GM12874 (cell line): ENCODE data around the gene TBC1D8.

Experiments used
- TF ChIP-seq, protein P1 (sequence below): IDR thresholded peaks from 2 replicates; pipeline ENCODE4 v1.5.1; 2011; ENCODE audit warnings: low read depth, mild to moderate bottlenecking, control low read depth, low read length, moderate library complexity; ENCODE audit not compliant: insufficient read depth

Gene TBC1D8

DNA sequence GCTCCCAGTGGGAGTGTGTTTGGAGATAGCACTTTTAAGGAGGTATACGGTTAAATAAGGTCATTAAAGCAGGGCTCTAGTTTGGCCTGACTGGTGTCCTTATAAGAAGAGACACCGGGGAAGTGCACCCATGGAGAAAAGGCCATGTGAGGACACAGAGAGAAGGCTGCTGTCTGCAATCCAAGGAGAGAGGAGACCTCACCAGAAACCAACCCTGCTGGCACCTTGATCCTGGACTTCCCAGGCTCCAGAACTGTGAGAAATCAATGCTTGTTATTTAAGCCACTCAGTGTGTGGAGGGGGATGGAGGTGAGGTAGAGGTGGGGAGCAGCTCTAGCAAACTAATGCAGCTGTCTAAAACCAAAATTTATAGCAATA lies 87.1 kb downstream of the TBC1D8 start:
- TF ChIP-seq, protein P1, sequence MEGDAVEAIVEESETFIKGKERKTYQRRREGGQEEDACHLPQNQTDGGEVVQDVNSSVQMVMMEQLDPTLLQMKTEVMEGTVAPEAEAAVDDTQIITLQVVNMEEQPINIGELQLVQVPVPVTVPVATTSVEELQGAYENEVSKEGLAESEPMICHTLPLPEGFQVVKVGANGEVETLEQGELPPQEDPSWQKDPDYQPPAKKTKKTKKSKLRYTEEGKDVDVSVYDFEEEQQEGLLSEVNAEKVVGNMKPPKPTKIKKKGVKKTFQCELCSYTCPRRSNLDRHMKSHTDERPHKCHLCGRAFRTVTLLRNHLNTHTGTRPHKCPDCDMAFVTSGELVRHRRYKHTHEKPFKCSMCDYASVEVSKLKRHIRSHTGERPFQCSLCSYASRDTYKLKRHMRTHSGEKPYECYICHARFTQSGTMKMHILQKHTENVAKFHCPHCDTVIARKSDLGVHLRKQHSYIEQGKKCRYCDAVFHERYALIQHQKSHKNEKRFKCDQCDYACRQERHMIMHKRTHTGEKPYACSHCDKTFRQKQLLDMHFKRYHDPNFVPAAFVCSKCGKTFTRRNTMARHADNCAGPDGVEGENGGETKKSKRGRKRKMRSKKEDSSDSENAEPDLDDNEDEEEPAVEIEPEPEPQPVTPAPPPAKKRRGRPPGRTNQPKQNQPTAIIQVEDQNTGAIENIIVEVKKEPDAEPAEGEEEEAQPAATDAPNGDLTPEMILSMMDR: no peak

DNA sequence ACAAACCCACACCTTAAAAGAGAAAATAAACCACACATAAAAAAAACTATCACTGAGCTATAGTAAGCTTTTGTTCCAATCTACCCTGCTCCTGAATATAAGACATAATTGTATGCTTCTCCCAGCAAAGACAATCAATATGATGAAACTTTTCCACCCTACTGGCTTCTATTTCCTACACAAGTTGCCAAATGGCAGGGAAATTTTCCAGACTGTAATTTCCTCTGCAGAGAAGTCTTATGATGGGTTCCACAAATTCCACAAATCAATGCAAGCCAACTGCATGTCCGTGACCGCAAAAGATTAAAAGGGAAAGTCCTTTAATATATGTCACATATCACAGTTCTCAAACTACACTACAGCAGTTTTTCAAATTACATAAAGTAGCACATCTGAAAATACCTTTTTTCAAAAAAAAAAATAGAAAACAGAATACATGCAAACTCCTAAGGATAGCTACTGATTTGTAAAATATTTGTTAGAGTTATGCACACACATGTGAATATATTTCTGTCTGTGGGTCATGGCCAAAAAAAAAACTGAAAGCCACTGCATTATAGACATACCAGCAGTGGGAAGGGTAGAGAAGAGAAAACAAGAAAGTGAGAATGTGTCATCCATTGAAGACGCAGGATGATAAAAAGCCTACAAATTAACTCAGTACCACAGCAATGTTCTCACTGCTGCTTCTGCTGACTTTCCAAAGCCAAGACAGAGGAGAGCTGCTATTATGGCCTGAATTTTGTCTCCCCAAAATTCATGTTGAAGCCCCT lies 87.6 kb downstream of the TBC1D8 start:
- TF ChIP-seq, protein P1: no peak

DNA sequence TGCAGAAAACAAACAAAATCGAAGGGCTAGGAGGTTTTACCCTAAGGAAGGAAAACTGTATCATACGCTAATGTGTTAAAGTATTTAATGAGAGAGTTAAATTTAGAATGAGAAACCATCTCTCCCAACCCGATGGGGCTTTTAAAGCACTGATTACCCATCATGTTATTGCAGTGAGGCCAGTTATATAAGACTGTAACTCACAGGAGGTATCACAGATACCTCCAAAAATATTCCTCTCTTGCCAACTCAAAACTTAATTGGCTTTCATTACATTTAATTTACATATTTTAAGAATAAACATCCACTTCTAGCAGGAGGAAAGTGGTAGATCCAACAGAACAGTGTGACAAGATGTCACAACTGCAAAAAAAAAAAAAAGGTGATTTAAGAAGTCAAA lies 92.8 kb downstream of the TBC1D8 start:
- TF ChIP-seq, protein P1: no peak

DNA sequence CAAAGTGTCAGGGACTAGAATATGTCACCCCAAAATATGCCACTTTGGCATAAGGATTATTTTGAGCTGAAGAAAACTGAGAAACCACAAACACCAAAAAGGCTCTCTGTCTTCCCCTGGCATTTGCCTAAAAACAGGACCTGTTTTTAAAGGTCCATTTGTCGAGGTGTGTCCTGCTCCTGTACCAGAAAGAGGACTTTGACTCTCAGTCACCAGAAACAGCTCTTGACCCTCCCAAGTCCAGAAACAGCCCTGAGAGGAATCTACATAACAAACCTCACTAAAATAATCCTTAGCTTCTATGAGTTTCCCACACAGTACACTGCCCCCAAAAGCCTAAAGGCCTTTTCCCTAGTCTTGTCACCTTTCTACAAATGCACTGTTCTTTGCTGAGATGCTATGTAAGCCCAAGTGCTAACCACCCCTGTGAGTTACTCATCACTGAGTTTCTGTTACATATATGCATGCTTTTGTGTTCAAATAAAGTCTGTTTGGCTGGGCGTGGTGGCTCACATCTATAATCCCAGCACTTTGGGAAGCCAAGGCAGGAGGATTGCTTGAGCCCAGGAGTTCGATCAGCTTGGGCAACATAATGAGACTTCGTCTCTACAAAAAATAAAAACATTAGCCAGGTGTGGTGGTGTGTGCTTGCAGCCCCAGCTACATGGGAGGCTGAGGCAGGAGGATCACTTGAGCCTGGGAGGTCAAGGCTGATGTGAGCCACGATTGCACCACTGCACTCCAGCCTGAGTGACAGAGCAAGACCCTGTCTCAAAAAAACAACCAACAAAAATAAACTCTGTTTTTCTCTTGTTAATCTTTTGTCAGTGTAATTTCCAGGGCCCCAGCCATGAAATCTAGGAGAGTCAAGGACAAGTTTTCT lies 93.9 kb downstream of the TBC1D8 start:
- TF ChIP-seq, protein P1: no peak

DNA sequence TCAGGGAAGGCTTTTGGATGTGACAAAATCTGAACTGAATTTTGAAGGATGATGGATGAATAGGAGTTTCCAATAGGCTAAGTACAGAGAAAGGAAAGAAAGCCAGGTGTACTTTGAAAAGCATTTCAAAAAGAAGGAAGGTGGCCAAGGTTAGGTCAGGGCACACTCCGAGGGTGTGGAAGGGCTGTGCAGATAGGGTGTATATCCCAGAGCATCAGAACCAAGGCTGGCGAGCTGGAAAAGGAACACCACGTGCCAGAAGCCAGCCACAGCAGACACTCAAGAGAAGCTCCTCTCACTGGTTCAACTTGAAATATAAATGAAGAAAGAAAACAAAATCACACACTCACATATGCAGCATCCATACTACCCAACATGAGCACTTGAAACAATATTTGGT lies 98.1 kb downstream of the TBC1D8 start:
- TF ChIP-seq, protein P1: no peak

DNA sequence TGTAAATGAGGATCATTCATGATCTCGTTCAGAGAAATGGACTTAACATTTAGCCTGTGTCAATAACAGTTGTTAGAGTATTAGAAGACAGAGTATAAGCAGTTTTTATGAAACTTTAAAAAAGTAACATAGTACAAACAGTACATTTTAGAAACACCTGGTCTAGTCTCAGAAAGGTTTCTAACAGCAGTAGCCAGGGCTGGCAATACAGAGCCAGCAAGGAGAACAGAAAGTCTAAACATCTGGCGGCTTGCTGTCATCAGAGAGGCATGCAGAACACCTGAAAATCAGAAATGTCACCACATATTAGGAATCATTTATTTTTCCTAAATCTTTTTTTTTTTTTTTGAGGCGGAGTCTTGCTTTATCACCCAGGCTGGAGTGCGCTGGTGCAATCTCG lies 99.0 kb downstream of the TBC1D8 start:
- TF ChIP-seq, protein P1: no peak

DNA sequence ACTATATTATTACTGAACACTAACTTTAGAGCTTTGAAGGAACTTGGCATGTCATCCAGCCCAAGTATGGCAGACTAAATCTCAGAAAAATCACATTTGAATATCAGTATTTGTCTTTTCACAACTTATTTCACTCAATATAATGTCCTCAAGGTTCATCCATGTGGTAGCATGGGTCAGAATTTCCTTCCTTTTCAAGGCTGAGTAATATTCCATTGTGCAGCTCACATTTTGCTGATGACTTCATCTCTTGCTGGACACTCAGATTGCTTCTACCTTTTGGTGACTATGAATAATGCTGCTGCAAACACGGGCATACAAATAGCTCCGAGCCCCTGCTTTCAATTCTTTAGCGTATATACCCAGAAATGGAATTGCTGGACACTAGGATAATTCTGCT lies 102.4 kb downstream of the TBC1D8 start:
- TF ChIP-seq, protein P1: no peak
